HG03103 (cell line): Measurements from ENCODE around the gene LSMEM2.

Experiments
- ATAC-seq: cut with Tn5 transposase; IDR thresholded peaks from one replicate; pipeline ENCODE4 v1.9.1; 2021; ENCODE audit warnings: low read depth; ENCODE audit not compliant: unreplicated experiment

LSMEM2 gene

GRCh38 chr3:50333744-50334328, 54.9 kb downstream of the LSMEM2 start:
- no peak for ATAC-seq

GRCh38 chr3:50334339-50335075, 55.6 kb downstream of the LSMEM2 start:
- no peak for ATAC-seq

- peak; percentile 31 for ATAC-seq
Observed at GRCh38 chr3:50336452-50337174, 57.7 kb downstream of the LSMEM2 start.

- ATAC-seq: peak; percentile 67
Observed at GRCh38 chr3:50337175-50337861, 58.4 kb downstream of the LSMEM2 start.
